Activated T-cell treated with anti-CD3 and anti-CD28 coated beads, Interleukin-2, amount 50 U/mL, for 72 hours (primary cell): Measurements from ENCODE around the gene MATCAP1. TPM values are rescaled to one million over a fixed set of nuclear protein-coding genes. Genes with fewer than 3 reads are reported as not detected.

Experiments
- ATAC-seq, 2 donors: fragments of 150-1000 bp; cut with Tn5 transposase; replicated peaks in 1 of 2; 2 replicates each; pipeline ENCODE4 v1.10.0; 2021; ENCODE audit warnings: moderate library complexity in 2 of 2, mild to moderate bottlenecking in 1 of 2
- DNase-seq, 2 donors: peaks; one replicate each; pipeline ENCODE4 v3.0.0; 2021 to 2022; ENCODE audit warnings: mixed read lengths in 1 of 2
- H3K27ac Mint-ChIP-seq: one replicate; pipeline ENCODE4 v1.8.0; 2022; ENCODE audit warnings: mild to moderate bottlenecking, moderate library complexity, mixed read lengths
- H3K27me3 Mint-ChIP-seq: one replicate; pipeline ENCODE4 v1.8.0; 2022; ENCODE audit warnings: low read depth, mixed read lengths
- H3K36me3 Mint-ChIP-seq, 2 donors: one replicate each; pipeline ENCODE4 v1.8.0; 2022; ENCODE audit warnings: mixed read lengths in 2 of 2, mild to moderate bottlenecking in 1 of 2; ENCODE audit not compliant: insufficient read depth in 2 of 2
- H3K4me1 Mint-ChIP-seq: one replicate; pipeline ENCODE4 v1.8.0; 2022; ENCODE audit warnings: low read depth, mixed read lengths
- H3K4me3 Mint-ChIP-seq, 2 donors: one replicate each; pipeline ENCODE4 v1.8.0; 2022; ENCODE audit warnings: mild to moderate bottlenecking in 2 of 2, mixed read lengths in 2 of 2, moderate library complexity in 2 of 2
- H3K9me3 Mint-ChIP-seq, 2 donors: one replicate each; pipeline ENCODE4 v1.8.0; 2022; ENCODE audit warnings: mixed read lengths in 2 of 2
- total RNA-seq, 2 donors: library from RNA; stranded (reverse); gene quantifications; one replicate each; pipeline ENCODE4 v1.2.3, GENCODE V29; 2022

The MATCAP1 gene
- total RNA-seq, 2 donors from 2014 or later = 31.9 to 34.3 TPM

DNA sequence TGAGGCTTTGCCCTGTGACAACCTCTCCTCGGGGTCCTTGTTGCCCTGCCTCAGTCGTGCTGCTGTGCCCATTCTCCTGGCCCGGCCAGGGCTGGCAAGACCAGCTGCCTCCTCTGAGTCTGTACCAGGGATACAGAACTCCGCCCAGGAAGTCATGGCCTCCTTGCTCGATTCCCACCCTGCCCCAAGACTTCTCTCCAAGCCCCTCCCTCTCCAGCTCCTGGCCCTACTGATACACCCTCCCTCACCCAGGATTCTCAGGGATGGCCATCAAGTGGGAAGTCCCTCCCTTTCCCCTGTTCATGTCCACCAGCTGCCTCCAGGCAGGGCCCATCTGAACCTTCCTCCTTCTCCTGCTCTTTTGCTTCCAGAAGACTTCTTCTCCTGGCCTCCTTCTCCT, 31.9 kb upstream of the MATCAP1 start:
- no peak overlapping the region for H3K4me3 Mint-ChIP-seq
- no peak for DNase-seq
- ATAC-seq = no peak
- H3K9me3 Mint-ChIP-seq = no peaks in the 10 kb centered on the region
- no peaks in the 10 kb centered on the region for H3K36me3 Mint-ChIP-seq
- H3K27me3 Mint-ChIP-seq = no peaks in the 10 kb centered on the region
- no peaks in the 10 kb centered on the region for H3K4me1 Mint-ChIP-seq
- no peak overlapping the region for H3K27ac Mint-ChIP-seq

DNA sequence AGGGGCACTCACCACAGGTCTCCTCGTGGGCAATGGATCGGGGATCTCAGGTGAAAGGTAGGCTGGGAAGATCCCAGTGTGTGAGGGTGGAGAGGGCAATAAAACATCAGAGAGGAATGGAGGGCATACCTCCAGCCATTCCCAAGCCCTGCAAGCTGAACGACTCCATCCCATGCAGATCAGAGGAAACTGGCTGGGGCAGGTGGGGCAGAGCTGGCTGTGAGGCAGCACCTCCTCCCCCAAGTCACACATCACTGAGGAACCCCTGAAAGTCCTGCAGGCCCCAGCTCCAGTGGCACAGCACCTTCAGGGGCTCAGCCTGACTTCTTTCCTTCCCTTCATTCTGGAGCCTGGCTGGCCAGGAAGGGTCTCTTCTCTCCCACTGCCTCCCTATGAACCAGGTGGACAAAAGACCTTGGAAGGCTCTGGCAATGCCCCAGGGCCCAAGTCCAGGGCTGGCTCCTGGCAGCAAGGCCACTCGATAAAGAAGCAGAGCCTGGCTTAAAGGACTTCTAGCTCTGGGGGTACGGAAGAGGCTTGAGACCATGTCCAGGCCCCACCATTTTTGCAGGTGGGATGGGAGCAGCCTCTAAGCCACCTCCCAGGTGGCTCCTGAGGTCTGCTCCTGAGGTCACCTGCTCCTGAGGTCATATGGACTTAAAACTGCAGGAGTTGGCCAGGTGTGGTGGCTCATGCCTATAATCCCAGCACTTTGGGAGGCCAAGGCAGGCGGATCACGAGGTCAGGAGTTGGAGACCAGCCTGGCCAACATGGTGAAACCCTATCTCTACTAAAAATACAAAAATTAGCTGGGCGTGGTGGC, 29.6 kb upstream of the MATCAP1 start:
- DNase-seq (no peak), ATAC-seq (no peak)
- no peak overlapping the region for H3K27ac Mint-ChIP-seq
- no peak overlapping the region for H3K4me3 Mint-ChIP-seq
- no peaks in the 10 kb centered on the region for H3K27me3 Mint-ChIP-seq
- H3K4me1 Mint-ChIP-seq = no peaks in the 10 kb centered on the region
- H3K36me3 Mint-ChIP-seq = no peaks in the 10 kb centered on the region
- no peaks in the 10 kb centered on the region for H3K9me3 Mint-ChIP-seq

- Mint-ChIP-seq H3K27ac (no peak overlapping the region), H3K4me1 (no peaks in the 10 kb centered on the region), H3K36me3 (no peaks in the 10 kb centered on the region), H3K9me3 (no peaks in the 10 kb centered on the region), H3K27me3 (no peaks in the 10 kb centered on the region), H3K4me3 (no peak overlapping the region)
- no peak for ATAC-seq
- DNase-seq = no peak
Measured at GRCh38 chr16:67212766-67213165, 29.0 kb upstream of the MATCAP1 start.

GRCh38 chr16:67211674-67212073, 27.9 kb upstream of the MATCAP1 start:
- no peak overlapping the region for H3K27ac Mint-ChIP-seq
- ATAC-seq (no peak), DNase-seq (no peak)
- no peaks in the 10 kb centered on the region for H3K27me3 Mint-ChIP-seq
- H3K9me3 Mint-ChIP-seq = no peaks in the 10 kb centered on the region
- H3K4me3 Mint-ChIP-seq = no peak overlapping the region
- H3K4me1 Mint-ChIP-seq = no peaks in the 10 kb centered on the region
- H3K36me3 Mint-ChIP-seq = no peaks in the 10 kb centered on the region

DNA sequence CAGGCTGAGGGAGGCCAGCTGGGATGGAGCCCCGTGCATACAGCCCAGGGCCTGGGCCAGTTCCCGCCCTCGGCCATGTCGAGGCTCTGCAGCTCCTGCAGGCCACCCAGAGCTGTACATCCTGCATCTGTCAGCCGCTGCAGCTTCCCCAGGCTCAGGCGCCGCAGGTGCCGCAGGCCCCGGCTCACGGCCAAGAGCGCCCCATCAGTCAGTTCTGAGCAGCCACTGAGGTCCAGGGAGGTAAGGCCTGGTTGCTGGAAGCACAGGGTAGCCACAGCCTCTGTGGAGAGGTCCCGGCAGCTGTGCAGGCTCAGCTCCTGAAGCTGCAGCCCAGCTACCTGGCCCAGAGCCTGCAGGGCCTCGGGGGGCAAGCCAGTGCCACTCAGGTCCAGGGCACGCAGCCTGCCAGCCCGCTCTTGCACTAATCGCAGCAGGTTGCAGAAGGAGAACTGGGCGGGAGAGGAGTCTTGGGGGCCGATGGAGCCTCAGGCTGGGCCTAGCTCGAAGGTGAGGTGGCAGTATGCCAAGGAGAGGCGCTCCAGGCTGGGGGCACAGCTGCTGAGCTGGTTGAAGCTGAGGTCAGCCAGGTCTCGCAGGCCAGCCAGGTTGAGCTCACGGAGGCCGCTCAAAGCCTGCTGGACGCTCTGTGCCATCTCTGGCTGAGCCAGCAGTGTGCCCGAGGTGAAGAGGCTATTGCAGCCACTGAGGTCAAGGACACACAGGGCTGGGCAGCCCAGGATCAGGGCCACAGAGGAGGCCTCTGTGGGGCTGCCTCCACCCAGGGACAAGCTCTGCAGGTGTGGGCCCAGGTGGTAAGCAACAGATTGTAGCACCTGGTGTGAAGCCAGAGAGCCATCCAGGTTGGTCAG, 26.5 kb upstream of the MATCAP1 start:
- Mint-ChIP-seq H3K27ac (no peak overlapping the region), H3K27me3 (no peaks in the 10 kb centered on the region), H3K4me3 (no peak overlapping the region), H3K4me1 (no peaks in the 10 kb centered on the region), H3K9me3 (no peaks in the 10 kb centered on the region), H3K36me3 (no peaks in the 10 kb centered on the region)
- DNase-seq (no peak), ATAC-seq (no peak)

DNA sequence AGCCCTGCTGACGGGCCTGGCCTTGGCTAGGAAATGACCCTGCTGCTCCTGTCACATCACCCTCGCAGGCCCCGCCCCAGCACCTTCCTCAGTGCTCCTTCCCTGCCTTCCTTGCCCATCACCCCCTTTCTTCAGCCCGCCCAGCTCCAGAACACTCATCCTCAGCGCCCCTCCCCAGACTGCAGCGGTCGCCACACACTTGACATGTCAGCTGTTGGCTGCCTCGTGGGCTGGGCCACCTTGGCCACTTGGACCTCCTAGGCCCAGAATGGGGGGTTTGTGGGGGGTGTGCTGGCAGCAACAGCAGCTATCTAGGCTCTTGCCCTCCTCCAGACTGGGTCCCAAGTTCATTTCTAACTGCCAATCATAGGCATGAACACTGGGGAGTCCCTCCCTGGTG, 25.8 kb upstream of the MATCAP1 start:
- H3K4me1 Mint-ChIP-seq = no peaks in the 10 kb centered on the region
- H3K9me3 Mint-ChIP-seq = no peaks in the 10 kb centered on the region
- no peaks in the 10 kb centered on the region for H3K36me3 Mint-ChIP-seq
- ATAC-seq (no peak), DNase-seq (no peak)
- no peak overlapping the region for H3K27ac Mint-ChIP-seq
- H3K27me3 Mint-ChIP-seq = no peaks in the 10 kb centered on the region
- no peak overlapping the region for H3K4me3 Mint-ChIP-seq

DNA sequence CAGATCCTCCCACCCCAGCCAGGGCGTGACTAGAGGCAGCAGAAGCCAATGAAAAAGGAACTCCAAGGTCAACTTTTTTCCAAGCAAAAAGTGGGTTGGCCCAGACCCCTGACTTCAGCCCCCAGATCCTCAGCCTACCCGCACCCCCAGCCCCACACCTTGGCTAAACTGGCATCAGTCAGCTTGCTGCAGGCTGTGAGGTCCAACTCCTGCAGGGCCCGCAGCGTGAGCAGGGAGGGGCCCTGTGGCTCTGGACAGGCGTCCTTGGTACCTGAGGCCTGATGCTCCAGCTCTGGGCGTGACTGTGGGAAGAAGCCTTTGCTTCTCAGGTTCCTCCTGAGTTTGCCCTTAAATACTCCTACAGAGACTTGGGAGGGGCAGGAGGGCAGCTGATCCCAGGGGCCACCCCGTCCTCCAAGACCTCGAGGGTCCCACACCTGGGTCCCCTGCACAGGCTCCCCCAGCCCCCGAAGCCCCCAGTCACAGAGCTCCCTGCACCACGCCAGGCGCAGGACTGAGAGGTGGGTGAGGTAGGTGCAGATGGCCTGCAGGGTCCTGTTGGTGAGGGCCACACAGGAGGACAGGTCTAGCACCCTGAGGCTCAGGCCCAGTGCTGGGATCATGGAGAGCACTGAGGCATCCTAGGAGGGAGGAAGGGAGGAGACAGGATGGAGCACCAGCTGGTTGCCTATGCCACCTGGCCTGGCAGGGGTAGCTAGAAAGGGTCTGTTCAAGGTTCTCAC, 24.6 kb upstream of the MATCAP1 start:
- Mint-ChIP-seq H3K4me1 (no peaks in the 10 kb centered on the region), H3K4me3 (no peak overlapping the region), H3K36me3 (no peaks in the 10 kb centered on the region), H3K9me3 (no peaks in the 10 kb centered on the region), H3K27ac (no peak overlapping the region), H3K27me3 (no peaks in the 10 kb centered on the region)
- DNase-seq (no peak), ATAC-seq (no peak)

DNA sequence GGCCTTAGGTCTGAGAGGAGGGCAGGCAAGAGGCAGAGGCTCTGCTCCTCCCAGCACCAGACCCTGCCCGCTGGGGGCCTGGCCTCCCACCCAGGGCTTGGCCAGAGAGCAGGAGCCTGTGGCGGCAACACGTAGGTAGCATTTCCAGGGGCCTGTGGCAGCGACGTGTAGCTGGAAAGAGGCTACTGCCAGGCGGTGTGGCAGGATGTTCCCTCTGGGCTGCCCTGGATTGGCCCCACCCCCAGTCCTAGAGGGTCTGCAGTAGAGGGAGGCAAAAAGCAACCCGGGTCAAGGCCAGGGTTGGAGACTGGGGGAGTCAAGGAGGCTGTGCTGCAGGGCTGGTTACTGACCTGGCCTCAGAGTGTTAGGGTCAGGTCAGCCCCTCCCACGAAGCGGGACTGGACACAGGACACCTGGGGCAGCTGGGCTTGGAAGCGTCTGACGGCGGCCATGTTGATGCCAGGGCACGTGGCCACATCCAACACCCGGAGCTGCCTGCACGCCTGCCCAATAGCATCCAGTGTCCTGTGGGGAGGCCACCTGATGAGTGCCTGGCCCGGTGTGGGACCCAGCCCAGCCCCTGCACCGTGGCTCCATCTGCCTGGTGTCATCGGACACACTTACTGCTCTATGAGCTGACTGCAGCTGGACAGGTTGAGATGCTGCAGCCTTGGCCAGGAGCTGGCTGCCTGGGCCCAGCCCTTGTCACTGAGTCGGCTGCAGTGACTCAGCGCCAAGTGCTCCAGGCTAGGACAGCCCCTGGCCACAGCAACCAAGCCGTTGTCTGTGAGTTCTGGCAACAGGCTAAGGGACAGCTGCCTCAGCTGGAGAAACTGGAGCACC, 23.7 kb upstream of the MATCAP1 start:
- Mint-ChIP-seq H3K4me3 (no peak overlapping the region), H3K36me3 (no peaks in the 10 kb centered on the region)

DNA sequence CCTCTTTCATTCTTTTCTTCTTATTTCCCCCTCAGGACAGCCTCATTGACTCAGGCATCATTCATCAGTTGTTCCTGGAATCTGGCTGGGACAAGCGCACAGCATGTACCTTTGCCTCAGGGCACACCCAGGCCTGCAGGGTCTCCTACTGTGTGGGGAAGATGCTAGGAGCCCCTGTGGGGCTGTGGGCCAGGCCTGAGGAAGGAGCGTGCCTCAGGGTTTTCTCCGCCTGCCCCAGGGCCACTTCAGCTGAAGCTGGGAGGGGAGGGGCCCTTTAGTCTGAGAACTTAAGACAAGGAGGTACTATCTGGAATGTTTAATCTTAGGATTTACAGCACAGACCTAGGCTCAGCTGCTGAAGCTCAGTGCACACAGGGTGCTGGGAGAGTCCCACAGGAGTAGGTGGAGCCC, 23.1 kb upstream of the MATCAP1 start:
- Mint-ChIP-seq H3K27me3 (no peaks in the 10 kb centered on the region), H3K36me3 (no peaks in the 10 kb centered on the region), H3K4me1 (no peaks in the 10 kb centered on the region), H3K27ac (no peak overlapping the region), H3K9me3 (no peaks in the 10 kb centered on the region), H3K4me3 (no peak overlapping the region)
- DNase-seq (no peak), ATAC-seq (no peak)

More for the DNA sequence above, 23.7 kb upstream of the MATCAP1 start:
- H3K4me1 Mint-ChIP-seq = no peaks in the 10 kb centered on the region
- H3K27ac Mint-ChIP-seq = no peak overlapping the region
- no peak for DNase-seq
- ATAC-seq = no peak
- H3K27me3 Mint-ChIP-seq = no peaks in the 10 kb centered on the region
- H3K9me3 Mint-ChIP-seq = no peaks in the 10 kb centered on the region

- ATAC-seq = no peak
- no peak overlapping the region for H3K27ac Mint-ChIP-seq
- no peaks in the 10 kb centered on the region for H3K9me3 Mint-ChIP-seq
Measured at GRCh38 chr16:67206129-67206837, 22.5 kb upstream of the MATCAP1 start.

GRCh38 chr16:67204076-67204475, 20.3 kb upstream of the MATCAP1 start:
- Mint-ChIP-seq H3K36me3 (peaks cover 0 to 2% of the 10 kb centered on the region in 2 donors), H3K27me3 (no peaks in the 10 kb centered on the region), H3K9me3 (no peaks in the 10 kb centered on the region), H3K4me1 (no peaks in the 10 kb centered on the region), H3K4me3 (no peak overlapping the region), H3K27ac (no peak overlapping the region)
- no peak for DNase-seq
- ATAC-seq = no peak

More at GRCh38 chr16:67206129-67206837, 22.5 kb upstream of the MATCAP1 start:
- Mint-ChIP-seq H3K36me3 (no peaks in the 10 kb centered on the region), H3K4me3 (no peak overlapping the region), H3K27me3 (no peaks in the 10 kb centered on the region), H3K4me1 (no peaks in the 10 kb centered on the region)
- no peak for DNase-seq

- H3K4me1 Mint-ChIP-seq = peaks cover 2% of the 10 kb centered on the region
- H3K27ac Mint-ChIP-seq = no peak overlapping the region
- DNase-seq = no peak
- H3K4me3 Mint-ChIP-seq = no peak overlapping the region
- no peak for ATAC-seq
- H3K27me3 Mint-ChIP-seq = no peaks in the 10 kb centered on the region
- no peaks in the 10 kb centered on the region for H3K9me3 Mint-ChIP-seq
- H3K36me3 Mint-ChIP-seq = peaks cover 0 to 3% of the 10 kb centered on the region in 2 donors
Measured at GRCh38 chr16:67202956-67203493, 19.3 kb upstream of the MATCAP1 start.
